H1 (cell line): ENCODE measurements around the gene TNS3. TPM values are rescaled to one million over a fixed set of nuclear protein-coding genes. Genes with fewer than 3 reads are reported as not detected.

Experiments
- CTCF ChIA-PET: fragments of 300-600 bp; sonication (Branson Sonifier 250); formaldehyde crosslinking; loops from one replicate; lab custom pipeline; 2021; ENCODE audit not compliant: partially characterized antibody; lab: Charles Lee
- POLR2A ChIA-PET: fragments of 300-600 bp; sonication (Branson Sonifier 250); formaldehyde crosslinking; loops from one replicate; lab custom pipeline; 2021; ENCODE audit warnings: inconsistent platforms; ENCODE audit not compliant: partially characterized antibody; lab: Charles Lee
- DNase-seq, 2 experiments: peaks; one replicate each; pipeline versions ENCODE4 v3.0.0 to v3.0.0-alpha.2; 2010 to 2022; ENCODE audit warnings: low spot score in 2 of 2, low read depth in 1 of 2, mixed read lengths in 1 of 2
- FAIRE-seq: peaks from 2 replicates; lab custom pipeline; 2011; peaks lifted over from hg19 to GRCh38; lab: Jason Lieb, UNC
- H2AFZ ChIP-seq: 2 replicates; pipeline ENCODE4 v1.8.1; 2012; ENCODE audit warnings: low read length, inconsistent platforms
- H2AK5ac ChIP-seq: 2 replicates; pipeline ENCODE4 v1.6.1; 2013; ENCODE audit warnings: low read depth, low read length
- H2BK120ac ChIP-seq: replicated peaks from 2 replicates; pipeline ENCODE3; 2013; ENCODE audit warnings: low read depth, low read length, inconsistent platforms
- H2BK12ac ChIP-seq: 2 replicates; pipeline ENCODE4 v1.6.1; 2013; ENCODE audit warnings: low read depth, low read length
- H2BK15ac ChIP-seq: 2 replicates; pipeline ENCODE4 v1.6.1; 2013; ENCODE audit warnings: low read length
- H2BK20ac ChIP-seq: 2 replicates; pipeline ENCODE4 v1.6.1; 2013; ENCODE audit warnings: low read length
- H2BK5ac ChIP-seq: 2 replicates; pipeline ENCODE4 v1.6.1; 2013; ENCODE audit warnings: low read depth, low read length
- H3K14ac ChIP-seq: 2 replicates; pipeline ENCODE4 v1.6.1; 2013; ENCODE audit warnings: inconsistent platforms; ENCODE audit not compliant: insufficient read length
- H3K18ac ChIP-seq: 2 replicates; pipeline ENCODE4 v1.6.1; 2013; ENCODE audit warnings: low read length; ENCODE audit errors: extremely low read depth
- H3K23ac ChIP-seq: 2 replicates; pipeline ENCODE4 v1.6.1; 2013; ENCODE audit warnings: inconsistent platforms; ENCODE audit not compliant: insufficient read length
- H3K23me2 ChIP-seq: 2 replicates; pipeline ENCODE4 v1.6.1; 2013; ENCODE audit warnings: low read depth, low read length
- H3K27ac ChIP-seq: 2 replicates; pipeline ENCODE4 v1.6.1; 2011; ENCODE audit warnings: low read depth, low read length, inconsistent platforms
- H3K27me3 ChIP-seq, 4 experiments: replicated peaks in 1 of 4; 1 replicate in 1 of 4; 2 replicates in 3 of 4; pipeline versions ENCODE4 v1.6.1 to v1.8.1; 2011 to 2013; ENCODE audit warnings: low read length in 3 of 4, mild to moderate bottlenecking in 3 of 4, inconsistent platforms in 2 of 4, mixed read lengths in 2 of 4, moderate library complexity in 1 of 4; ENCODE audit not compliant: control insufficient read depth in 3 of 4, insufficient read depth in 3 of 4; ENCODE audit errors: extremely low read depth in 1 of 4
- H3K36me3 ChIP-seq, 4 experiments: 2 replicates each; pipeline versions ENCODE4 v1.6.1 to v1.8.1; 2011 to 2013; ENCODE audit warnings: mild to moderate bottlenecking in 4 of 4, low read length in 3 of 4, moderate library complexity in 2 of 4, control low read depth in 1 of 4, inconsistent platforms in 1 of 4; ENCODE audit not compliant: insufficient read depth in 4 of 4, control insufficient read depth in 2 of 4
- H3K4ac ChIP-seq: replicated peaks from 2 replicates; pipeline ENCODE3; 2013; ENCODE audit warnings: low read length, low read depth, mixed read lengths, inconsistent platforms; ENCODE audit not compliant: insufficient read length
- H3K4me1 ChIP-seq, 4 experiments: replicated peaks in 1 of 4; 1 replicate in 1 of 4; 2 replicates in 3 of 4; pipeline versions ENCODE4 v1.6.1 to v1.8.1; 2011 to 2013; ENCODE audit warnings: low read length in 3 of 4, inconsistent platforms in 2 of 4, mixed read lengths in 1 of 4; ENCODE audit not compliant: insufficient read depth in 4 of 4, control insufficient read depth in 3 of 4
- H3K4me2 ChIP-seq, 2 experiments: 2 replicates each; pipeline versions ENCODE4 v1.6.1 to v1.8.1; 2011 to 2013; ENCODE audit warnings: low read depth in 2 of 2, low read length in 2 of 2, control low read depth in 1 of 2, inconsistent platforms in 1 of 2, mild to moderate bottlenecking in 1 of 2; ENCODE audit not compliant: insufficient read depth in 1 of 2
- H3K4me3 ChIP-seq, 4 experiments: fragments of 200-600, 300-600 bp in 1 of 4; sonication (generic), shearing (Covaris generic), sonication (Bioruptor Twin) in 1 of 4; 2 replicates each; pipeline versions ENCODE4 v1.5.1 to v1.8.1; 2011 to 2016; ENCODE audit warnings: low read length in 4 of 4, low read depth in 3 of 4, control low read depth in 2 of 4, inconsistent platforms in 2 of 4, mild to moderate bottlenecking in 2 of 4, mixed read lengths in 1 of 4, moderate library complexity in 1 of 4; ENCODE audit not compliant: insufficient read depth in 2 of 4; ENCODE audit errors: extremely low read depth in 1 of 4
- H3K56ac ChIP-seq: replicated peaks from 2 replicates; pipeline ENCODE3; 2013; ENCODE audit warnings: low read depth, mild to moderate bottlenecking, mixed read lengths, low read length, inconsistent platforms; ENCODE audit not compliant: insufficient read length
- H3K79me1 ChIP-seq: 2 replicates; pipeline ENCODE4 v1.6.1; 2013; ENCODE audit warnings: low read depth, low read length, control low read depth
- H3K79me2 ChIP-seq, 2 experiments: 2 replicates each; pipeline versions ENCODE4 v1.6.1 to v1.8.1; 2012 to 2013; ENCODE audit warnings: low read length in 2 of 2, mild to moderate bottlenecking in 2 of 2, inconsistent platforms in 1 of 2; ENCODE audit not compliant: insufficient read depth in 2 of 2, control insufficient read depth in 1 of 2
- H3K9ac ChIP-seq, 4 experiments: replicated peaks in 1 of 4; 1 replicate in 1 of 4; 2 replicates in 3 of 4; pipeline versions ENCODE4 v1.6.1 to v1.8.1; 2011 to 2013; ENCODE audit warnings: low read depth in 3 of 4, low read length in 3 of 4, control low read depth in 2 of 4, mild to moderate bottlenecking in 2 of 4, moderate library complexity in 2 of 4, inconsistent platforms in 1 of 4; ENCODE audit errors: extremely low read depth in 1 of 4
- H3K9me3 ChIP-seq, 2 experiments: 2 replicates each; pipeline versions ENCODE4 v1.6.1 to v1.8.1; 2012 to 2013; ENCODE audit warnings: mild to moderate bottlenecking in 2 of 2, moderate library complexity in 2 of 2, control low read depth in 1 of 2, inconsistent platforms in 1 of 2, low read depth in 1 of 2, low read length in 1 of 2, mixed read lengths in 1 of 2; ENCODE audit not compliant: insufficient read depth in 2 of 2
- H4K20me1 ChIP-seq, 2 experiments: replicated peaks in 1 of 2; 2 replicates each; pipeline versions ENCODE3 to v1.8.1; 2011 to 2013; ENCODE audit warnings: inconsistent platforms in 2 of 2, low read length in 2 of 2, mild to moderate bottlenecking in 1 of 2; ENCODE audit not compliant: insufficient read depth in 2 of 2, control insufficient read depth in 1 of 2
- H4K5ac ChIP-seq: 2 replicates; pipeline ENCODE4 v1.6.1; 2013; ENCODE audit warnings: low read length, low read depth, mixed read lengths, inconsistent platforms; ENCODE audit not compliant: insufficient read length
- H4K8ac ChIP-seq: 2 replicates; pipeline ENCODE4 v1.8.0; 2013; ENCODE audit warnings: mild to moderate bottlenecking, moderate library complexity, low read length, inconsistent platforms; ENCODE audit not compliant: insufficient read depth; ENCODE audit errors: extremely low read depth
- H4K91ac ChIP-seq: replicated peaks from 2 replicates; pipeline ENCODE3; 2013; ENCODE audit warnings: low read length, mixed read lengths, inconsistent platforms; ENCODE audit not compliant: insufficient read length
- CTBP2 ChIP-seq: IDR thresholded peaks from 2 replicates; pipeline ENCODE4 v1.7.0; 2011; ENCODE audit warnings: borderline replicate concordance, mild to moderate bottlenecking, moderate library complexity, mixed read lengths, low read length; ENCODE audit not compliant: insufficient read depth, insufficient read length
- EP300 ChIP-seq, 2 experiments: IDR thresholded peaks; 1 replicate in 1 of 2; 2 replicates in 1 of 2; pipeline ENCODE4 v1.6.1; 2011 to 2012; ENCODE audit warnings: low read depth in 2 of 2, low read length in 2 of 2, mild to moderate bottlenecking in 2 of 2, borderline replicate concordance in 1 of 2, inconsistent platforms in 1 of 2, moderate library complexity in 1 of 2
- MAFK ChIP-seq: IDR thresholded peaks from 2 replicates; pipeline ENCODE4 v1.6.1; 2012; ENCODE audit warnings: low read depth, mild to moderate bottlenecking, improper control_type of control experiment, low read length
- RNF2 ChIP-seq: fragments of 200-900, 300-1000 bp; sonication (generic); IDR thresholded peaks from 2 replicates; pipeline ENCODE4 v1.7.1; 2016; ENCODE audit warnings: borderline replicate concordance, low read depth, mild to moderate bottlenecking, antibody characterized with exemption, low read length; ENCODE audit not compliant: poor library complexity, severe bottlenecking; ENCODE audit errors: missing control alignments
- SP2 ChIP-seq: IDR thresholded peaks from 2 replicates; pipeline ENCODE4 v1.6.1; 2012; ENCODE audit warnings: mild to moderate bottlenecking, low read length, inconsistent platforms
- TCF12 ChIP-seq: IDR thresholded peaks from 2 replicates; pipeline ENCODE4 v1.6.1; 2011; ENCODE audit warnings: low read depth, mild to moderate bottlenecking, low read length
- WGBS, 2 experiments: shearing (Covaris generic) in 1 of 2; methylation state at CpG; one replicate each; pipeline versions ENCODE4 v1.1.6 to v1.1.7; 2013 to 2015; ENCODE audit warnings: low lambda C conversion rate in 2 of 2, mixed read lengths in 2 of 2, inconsistent platforms in 1 of 2, low coverage in 1 of 2, missing lambda C conversion rate in 1 of 2; ENCODE audit not compliant: insufficient replicate concordance in 2 of 2, insufficient coverage in 1 of 2, insufficient read length in 1 of 2; ENCODE audit errors: extremely low coverage in 1 of 2, missing lambda C conversion rate in 1 of 2; 5-methylcytosine and 5-hydroxymethylcytosine counted together
- polyA plus RNA-seq, 7 experiments: library from polyadenylated mRNA; depleted of rRNA in 3 of 7; stranded (reverse) in 5 of 7; unstranded in 2 of 7; fragments of >200 nt in 5 of 7; fragments of 200-250 nt in 2 of 7; gene quantifications; 1 replicate in 5 of 7; 2 replicates in 1 of 7; 4 replicates in 1 of 7; pipeline versions ENCODE4 v1.2.1 to v1.2.3, GENCODE V29; 2011 to 2013; ENCODE audit warnings: missing spikeins in 2 of 7, mixed read lengths in 2 of 7
- total RNA-seq: library from RNA; stranded (reverse); fragmentation: NEBNext Ultra II Directional; extraction: Animal tissue kit (Norgen Biotek cat#: 25700); gene quantifications from 2 replicates; pipeline ENCODE4 v1.2.1, GENCODE V29; 2021

The TNS3 gene
- total and polyA plus RNA-seq, 2 of the 8 experiments (the other 6 are each of a cell fraction or from before 2014, with no cell fraction given), result 11.9 to 24.2 TPM

- no peak for DNase-seq
- Histone ChIP-seq H2AK5ac (no peak overlapping the region), H4K20me1 (peaks cover 0 to 3% of the 10 kb centered on the region in 2 experiments), H3K27me3 (no peaks in the 10 kb centered on the region), H3K18ac (no peak overlapping the region), H2BK120ac (no peak overlapping the region), H3K9ac (no peak overlapping the region)
- no peak for TF ChIP-seq TCF12
- TF ChIP-seq CTBP2, result no peak
- no peak for TF ChIP-seq SP2
- no peak for TF ChIP-seq RNF2
- no peak for TF ChIP-seq EP300 (IDR thresholded peaks at IDR 0.05; ENCODE audit: borderline replicate concordance in 1 of 2, low read depth in 2 of 2, low read length in 2 of 2)
- TF ChIP-seq MAFK, result no peak
- TF ChIP-seq, all 59 proteins: peak for 0
- Histone ChIP-seq H2BK20ac (no peak overlapping the region), H2BK15ac (no peak overlapping the region), H3K4ac (no peak overlapping the region), H2BK5ac (no peak overlapping the region), H3K27ac (no peak overlapping the region), H3K4me1 (peaks cover 0 to 9% (median 7%) of the 10 kb centered on the region in 4 experiments; a peak in 6 of 7 replicates), H4K8ac (no peak overlapping the region), H2AFZ (no peak overlapping the region), H3K36me3 (no peaks in the 10 kb centered on the region), H3K23me2 (no peaks in the 10 kb centered on the region; the same call in 1 of the 2 replicates), H3K79me2 (peaks cover 0 to 41% of the 10 kb centered on the region in 2 experiments; a peak in 2 of 4 replicates), H3K56ac (no peak overlapping the region), H3K79me1 (peaks cover 14% of the 10 kb centered on the region), H2BK12ac (no peak overlapping the region), H4K91ac (no peak overlapping the region), H3K4me3 (no peak overlapping the region), H3K14ac (no peak overlapping the region), H4K5ac (no peak overlapping the region), H3K4me2 (no peak overlapping the region), H3K23ac (no peak overlapping the region), H3K9me3 (no peaks in the 10 kb centered on the region)
- POLR2A ChIA-PET, result interaction anchor here (1.2 kb wide), 1 partner anchor 10 kb away, joined by 3 read pairs; no protein-coding TSS in a partner anchor
- no peak for FAIRE-seq
- CTCF ChIA-PET, result interaction anchor here (0.6 to 1.2 kb wide), 2 partner anchors 34 to 52 kb away, joined by 4 read pairs; no protein-coding TSS in a partner anchor
- 98% methylated on average over 7 of the region's 7 CpGs; no CpG with 5 or more reads in 1 of the 2 experiments for WGBS, 2 experiments
Observed at GRCh38 chr7:47568056-47568455, 13.9 kb downstream of the TNS3 start.
